Neural crest cell (in vitro differentiated cells): Measurements from ENCODE around the gene TYMP. TPM values are rescaled to one million over a fixed set of nuclear protein-coding genes. Genes with fewer than 3 reads are reported as not detected.

Experiments used
- DNase-seq: peaks from one replicate; pipeline ENCODE4 v3.0.0; 2021; ENCODE audit warnings: low read depth, mixed read lengths, low spot score
- H3K27ac Mint-ChIP-seq: one replicate; pipeline ENCODE4 v1.8.0; 2021; ENCODE audit warnings: mild to moderate bottlenecking, mixed read lengths; ENCODE audit not compliant: unreplicated experiment
- H3K27me3 Mint-ChIP-seq: 2 replicates; pipeline ENCODE4 v1.8.0; 2021; ENCODE audit warnings: low read depth, mild to moderate bottlenecking, mixed read lengths
- H3K36me3 Mint-ChIP-seq: 2 replicates; pipeline ENCODE4 v1.8.0; 2021; ENCODE audit warnings: low read depth, mild to moderate bottlenecking, mixed read lengths
- H3K4me1 Mint-ChIP-seq: 2 replicates; pipeline ENCODE4 v1.8.0; 2021; ENCODE audit warnings: mixed read lengths
- H3K4me3 Mint-ChIP-seq: one replicate; pipeline ENCODE4 v1.8.0; 2021; ENCODE audit warnings: mild to moderate bottlenecking, mixed read lengths
- H3K9me3 Mint-ChIP-seq: 2 replicates; pipeline ENCODE4 v1.8.0; 2021; ENCODE audit warnings: mixed read lengths
- CTCF ChIP-seq: fragments of 200-600 bp; sonication (generic); conservative IDR thresholded peaks from 2 replicates; pipeline ENCODE4 v1.5.0; 2021; ENCODE audit warnings: antibody characterized with exemption, mild to moderate bottlenecking
- total RNA-seq: library from RNA; stranded (reverse); gene quantifications from 2 replicates; pipeline ENCODE4 v1.2.1, GENCODE V29; 2021

The TYMP gene
- total RNA-seq, 1 donor from 2014 or later: 0.86 TPM

- H3K4me3 Mint-ChIP-seq: no peak overlapping the region
- DNase-seq: no peak
- no peaks in the 10 kb centered on the region for H3K36me3 Mint-ChIP-seq
- peaks cover 14% of the 10 kb centered on the region for H3K4me1 Mint-ChIP-seq
- H3K27ac Mint-ChIP-seq: no peak overlapping the region
- TF ChIP-seq CTCF: no peak
- H3K27me3 Mint-ChIP-seq: peaks cover 1% of the 10 kb centered on the region
- H3K9me3 Mint-ChIP-seq: no peaks in the 10 kb centered on the region
These were observed 27.0 kb downstream of the TYMP start for GRCh38 chr22:50502628-50503474.

GRCh38 chr22:50502096-50502495, 27.7 kb downstream of the TYMP start:
- H3K27ac Mint-ChIP-seq: no peak overlapping the region
- H3K36me3 Mint-ChIP-seq: no peaks in the 10 kb centered on the region
- peak overlapping the region; percentile 51 for H3K4me3 Mint-ChIP-seq
- no peaks in the 10 kb centered on the region for H3K9me3 Mint-ChIP-seq
- no peak for DNase-seq
- peaks cover 2% of the 10 kb centered on the region for H3K27me3 Mint-ChIP-seq
- peaks cover 14% of the 10 kb centered on the region for H3K4me1 Mint-ChIP-seq
- TF ChIP-seq CTCF: no peak

GRCh38 chr22:50500452-50500851, 29.4 kb downstream of the TYMP start:
- no peaks in the 10 kb centered on the region for H3K36me3 Mint-ChIP-seq
- no peaks in the 10 kb centered on the region for H3K9me3 Mint-ChIP-seq
- peaks cover 2% of the 10 kb centered on the region for H3K27me3 Mint-ChIP-seq
- H3K27ac Mint-ChIP-seq: no peak overlapping the region
- H3K4me1 Mint-ChIP-seq: peaks cover 14% of the 10 kb centered on the region
- DNase-seq: no peak
- no peak for TF ChIP-seq CTCF
- peak overlapping the region; percentile 69 for H3K4me3 Mint-ChIP-seq

- TF ChIP-seq CTCF: peak; percentile 70
- Mint-ChIP-seq H3K4me1 (peaks cover 14% of the 10 kb centered on the region), H3K36me3 (no peaks in the 10 kb centered on the region), H3K27me3 (peaks cover 2% of the 10 kb centered on the region), H3K27ac (no peak overlapping the region), H3K9me3 (no peaks in the 10 kb centered on the region), H3K4me3 (peak overlapping the region; percentile 28)
- DNase-seq: peak; percentile 64
These were observed 31.4 kb downstream of the TYMP start for GRCh38 chr22:50498322-50498890.

- no peaks in the 10 kb centered on the region for H3K9me3 Mint-ChIP-seq
- no peaks in the 10 kb centered on the region for H3K36me3 Mint-ChIP-seq
- H3K4me1 Mint-ChIP-seq: peaks cover 14% of the 10 kb centered on the region
- TF ChIP-seq CTCF: no peak
- H3K27ac Mint-ChIP-seq: no peak overlapping the region
- no peak for DNase-seq
- H3K4me3 Mint-ChIP-seq: no peak overlapping the region
- H3K27me3 Mint-ChIP-seq: peaks cover 2% of the 10 kb centered on the region
These were observed 32.7 kb downstream of the TYMP start for GRCh38 chr22:50497093-50497492.
